Measurements from ENCODE around the gene CDCP1. TPM values are rescaled to one million over a fixed set of nuclear protein-coding genes. Genes with fewer than 3 reads are reported as not detected.

CDCP1 gene
- total RNA-seq, 2 donors from 2014 or later, result 8.9 to 13.1 TPM

DNA sequence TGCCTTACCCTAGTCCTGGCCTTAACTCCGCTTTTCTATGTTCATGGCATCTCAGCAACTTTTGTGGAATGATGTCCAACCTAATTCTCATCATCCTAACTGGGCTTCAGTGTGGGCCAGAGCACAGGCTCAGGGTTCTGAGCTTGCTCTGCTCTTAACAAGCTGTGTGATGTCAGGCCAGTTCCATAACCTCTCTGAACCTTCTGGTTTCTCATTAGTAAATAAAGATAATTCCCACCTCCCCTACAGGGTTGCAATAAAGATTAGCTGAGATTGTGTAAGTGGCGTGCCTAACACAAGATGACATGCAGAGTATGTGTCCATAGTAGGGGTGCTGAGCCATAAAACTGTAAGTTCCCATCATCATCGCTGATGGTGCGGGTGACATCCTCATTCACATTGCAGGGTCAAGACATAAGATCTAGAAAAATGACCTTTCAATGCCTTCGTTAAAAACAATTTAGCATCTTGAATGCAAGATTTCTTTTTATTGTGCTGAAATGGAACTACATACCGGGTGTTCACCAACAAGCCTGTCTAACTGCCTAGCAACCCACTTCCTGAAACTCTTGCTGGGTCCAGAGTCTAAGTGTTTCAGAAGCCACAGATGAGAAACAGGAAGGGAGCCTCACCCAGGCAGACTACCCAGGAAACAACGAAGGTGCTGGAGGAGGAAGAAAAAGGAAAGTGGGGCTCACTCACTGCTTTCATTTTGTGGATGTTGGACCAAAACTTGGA, 36.2 kb downstream of the CDCP1 start:
- Histone ChIP-seq H3K27me3 (ENCODE audit: control insufficient read depth, insufficient read depth, low read length, poor library complexity, severe bottlenecking) (no peaks in the 10 kb centered on the region), H3K9me3 (ENCODE audit: control insufficient read depth, low read length) (no peaks in the 10 kb centered on the region), H3K27ac (ENCODE audit: low read depth, low read length) (no peak overlapping the region), H3K4me1 (ENCODE audit: control insufficient read depth, insufficient read depth, low read length) (no peaks in the 10 kb centered on the region), H3K4me3 (ENCODE audit: low read length) (no peak overlapping the region), H3K36me3 (ENCODE audit: control insufficient read depth, insufficient read depth, low read length) (no peaks in the 10 kb centered on the region), H3K9ac (ENCODE audit: extremely low read depth, low read length, poor library complexity, severe bottlenecking) (no peak overlapping the region)
- Mint-ChIP-seq H3K4me1 (no peaks in the 10 kb centered on the region), H3K4me3 (no peak overlapping the region), H3K27me3 (ENCODE audit: insufficient read depth) (no peaks in the 10 kb centered on the region), H3K27ac (no peak overlapping the region), H3K9me3 (no peaks in the 10 kb centered on the region), H3K36me3 (ENCODE audit: low read depth) (peaks cover 7% of the 10 kb centered on the region)
- no peak for TF ChIP-seq CTCF (conservative IDR thresholded peaks at IDR 0.05)
- DNase-seq, result no peak
- 96% methylated on average over 6 to 7 of the region's 7 CpGs for WGBS, 2 experiments (ENCODE audit: insufficient coverage in 1 of 2, insufficient read length in 1 of 2)

DNA sequence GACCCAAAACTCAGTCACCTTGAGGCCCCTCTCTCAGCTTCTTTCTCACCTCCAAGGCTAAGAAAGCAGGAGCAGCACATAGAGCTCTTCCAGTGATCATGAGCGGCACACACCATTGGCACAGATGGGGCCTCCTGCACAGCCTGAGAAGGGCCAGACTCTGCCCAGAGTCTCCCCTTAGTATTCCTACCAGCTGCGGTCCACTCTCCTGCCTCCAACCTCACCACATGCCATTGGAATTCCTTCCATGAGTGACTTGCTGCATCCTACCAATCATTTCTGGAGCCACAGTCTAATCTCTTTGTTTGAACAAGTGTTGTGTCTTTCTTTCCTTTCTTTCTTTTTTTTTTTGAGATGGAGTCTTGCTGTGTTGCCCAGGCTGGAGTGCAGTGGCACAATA, 39.3 kb downstream of the CDCP1 start:
- Mint-ChIP-seq H3K27ac (no peak overlapping the region), H3K9me3 (peaks cover 10% of the 10 kb centered on the region), H3K36me3 (ENCODE audit: low read depth) (peaks cover 24% of the 10 kb centered on the region), H3K4me3 (no peak overlapping the region), H3K4me1 (no peaks in the 10 kb centered on the region), H3K27me3 (ENCODE audit: insufficient read depth) (no peaks in the 10 kb centered on the region)
- no peaks in the 10 kb centered on the region for H3K4me1 ChIP-seq (ENCODE audit: control insufficient read depth, insufficient read depth, low read length)
- no peak overlapping the region for H3K9ac ChIP-seq (ENCODE audit: extremely low read depth, low read length, poor library complexity, severe bottlenecking)
- no peak for DNase-seq
- no peaks in the 10 kb centered on the region for H3K9me3 ChIP-seq (ENCODE audit: control insufficient read depth, low read length)
- WGBS, 2 experiments (ENCODE audit: insufficient coverage in 1 of 2, insufficient read length in 1 of 2), result 88 to 92% methylated on average over 2 of the region's 2 CpGs
- H3K27me3 ChIP-seq (ENCODE audit: control insufficient read depth, insufficient read depth, low read length, poor library complexity, severe bottlenecking), result no peaks in the 10 kb centered on the region
- H3K4me3 ChIP-seq (ENCODE audit: low read length), result no peak overlapping the region
- no peak overlapping the region for H3K27ac ChIP-seq (ENCODE audit: low read depth, low read length)
- no peaks in the 10 kb centered on the region for H3K36me3 ChIP-seq (ENCODE audit: control insufficient read depth, insufficient read depth, low read length)
- TF ChIP-seq CTCF (conservative IDR thresholded peaks at IDR 0.05), result no peak

DNA sequence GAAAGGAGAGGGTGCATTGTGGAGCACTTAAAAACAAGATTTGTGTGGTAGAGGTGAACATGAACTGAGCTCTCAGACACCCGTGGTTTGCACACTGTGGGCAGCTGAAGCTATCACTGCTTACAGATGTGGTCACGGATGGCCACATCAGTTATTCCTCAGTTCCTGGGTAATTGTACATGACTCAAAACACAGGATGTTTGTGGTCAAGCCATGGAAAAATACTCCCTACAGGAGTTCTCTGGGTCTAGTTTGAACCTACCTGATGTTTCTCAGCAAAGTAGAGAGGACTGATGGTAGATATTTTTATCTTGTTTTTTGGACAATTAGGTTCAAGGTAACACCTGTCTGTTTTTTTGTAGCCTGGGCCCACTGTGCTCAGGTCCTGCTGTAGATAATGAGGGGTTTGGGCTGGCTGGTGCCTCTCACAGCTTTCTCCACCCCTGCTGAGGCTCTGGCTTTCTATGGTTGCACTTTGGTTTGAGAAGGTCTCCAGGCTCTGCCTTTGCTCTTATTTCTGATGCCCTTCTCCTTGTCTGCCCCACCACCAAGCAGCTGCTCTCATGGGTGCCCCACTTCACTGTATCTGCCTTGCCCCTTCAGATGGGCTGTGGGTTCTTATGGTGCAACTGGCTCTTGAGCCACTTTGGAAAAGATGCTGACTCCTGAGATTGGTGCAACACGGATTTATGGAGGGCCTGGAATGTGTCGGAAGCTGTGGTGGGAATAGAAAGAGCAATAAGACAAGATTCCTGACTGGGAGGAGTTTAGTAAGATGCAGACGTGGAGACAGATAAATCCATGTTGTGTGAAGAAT, 40.1 kb downstream of the CDCP1 start:
- H3K9me3 Mint-ChIP-seq, result peaks cover 10% of the 10 kb centered on the region
- Histone ChIP-seq H3K4me3 (ENCODE audit: low read length) (no peak overlapping the region), H3K27ac (ENCODE audit: low read depth, low read length) (no peak overlapping the region), H3K9me3 (ENCODE audit: control insufficient read depth, low read length) (no peaks in the 10 kb centered on the region), H3K27me3 (ENCODE audit: control insufficient read depth, insufficient read depth, low read length, poor library complexity, severe bottlenecking) (no peaks in the 10 kb centered on the region), H3K9ac (ENCODE audit: extremely low read depth, low read length, poor library complexity, severe bottlenecking) (no peak overlapping the region), H3K4me1 (ENCODE audit: control insufficient read depth, insufficient read depth, low read length) (no peaks in the 10 kb centered on the region), H3K36me3 (ENCODE audit: control insufficient read depth, insufficient read depth, low read length) (no peaks in the 10 kb centered on the region)
- TF ChIP-seq CTCF (conservative IDR thresholded peaks at IDR 0.05), result no peak
- peaks cover 22% of the 10 kb centered on the region for H3K36me3 Mint-ChIP-seq (ENCODE audit: low read depth)
- 89 to 95% methylated on average over 4 to 5 of the region's 5 CpGs for WGBS, 2 experiments (ENCODE audit: insufficient coverage in 1 of 2, insufficient read length in 1 of 2)
- H3K27ac Mint-ChIP-seq, result no peak overlapping the region
- no peaks in the 10 kb centered on the region for H3K27me3 Mint-ChIP-seq (ENCODE audit: insufficient read depth)
- no peak for DNase-seq
- no peak overlapping the region for H3K4me3 Mint-ChIP-seq
- H3K4me1 Mint-ChIP-seq, result no peaks in the 10 kb centered on the region

Data from endodermal cell (in vitro differentiated cells).